ENCODE data around the gene DAPL1.

Gene DAPL1

DNA sequence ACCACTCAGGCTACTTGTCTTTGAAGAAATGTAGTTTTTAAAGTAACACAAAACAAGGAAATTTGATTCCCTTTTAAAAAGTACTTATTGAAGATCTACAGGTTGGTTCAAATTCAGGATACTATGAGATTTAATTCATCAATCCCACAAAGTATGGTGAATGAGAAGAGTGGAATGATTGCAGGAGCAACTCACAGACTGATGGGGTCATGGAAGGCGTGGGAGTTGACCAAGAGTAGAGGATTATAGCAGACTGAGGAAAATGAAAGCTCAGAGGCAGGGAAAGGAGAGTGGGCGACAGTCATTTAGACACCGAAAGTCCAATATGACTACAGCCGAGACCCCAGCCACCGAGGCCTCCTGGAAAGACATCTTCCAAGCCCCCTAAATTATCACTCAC lies 12.5 kb upstream of the DAPL1 start:
- Mint-ChIP-seq H3K4me1 (peaks cover 5% of the 10 kb centered on the region), H3K27ac (ENCODE audit: low read depth) (no peak overlapping the region), H3K36me3 (ENCODE audit: insufficient read depth) (no peaks in the 10 kb centered on the region), H3K4me3 (no peak overlapping the region), H3K9me3 (no peaks in the 10 kb centered on the region), H3K27me3 (peaks cover 3% of the 10 kb centered on the region)
- ATAC-seq (replicated peaks; ENCODE audit: extremely low read depth, poor library complexity, severe bottlenecking) (no peak), DNase-seq (ENCODE audit: low spot score in 2 of 2) (no peak)

DNA sequence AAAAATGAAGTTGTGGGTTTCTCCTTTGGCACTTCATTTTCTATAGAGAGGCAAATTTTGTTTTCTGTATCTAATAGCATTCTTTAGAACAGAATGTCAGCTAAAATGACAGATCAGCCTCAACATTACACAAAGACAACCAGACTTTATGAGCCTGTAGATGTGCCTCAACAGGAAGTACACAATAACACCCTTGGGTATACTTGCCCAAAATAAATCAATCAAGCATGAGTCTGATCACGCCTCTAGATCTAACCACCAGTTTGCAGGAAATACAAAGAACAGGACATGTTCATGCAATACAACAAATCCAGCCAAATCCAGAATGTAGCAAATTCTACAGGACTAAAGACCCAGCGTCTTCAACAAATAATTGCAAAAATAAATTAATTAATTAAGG lies 11.2 kb upstream of the DAPL1 start:
- Mint-ChIP-seq H3K27me3 (peaks cover 16% of the 10 kb centered on the region), H3K9me3 (no peaks in the 10 kb centered on the region), H3K36me3 (ENCODE audit: insufficient read depth) (no peaks in the 10 kb centered on the region), H3K4me1 (peaks cover 5% of the 10 kb centered on the region), H3K27ac (ENCODE audit: low read depth) (no peak overlapping the region), H3K4me3 (no peak overlapping the region)
- DNase-seq (ENCODE audit: low spot score in 2 of 2) (no peak), ATAC-seq (replicated peaks; ENCODE audit: extremely low read depth, poor library complexity, severe bottlenecking) (no peak)

DNA sequence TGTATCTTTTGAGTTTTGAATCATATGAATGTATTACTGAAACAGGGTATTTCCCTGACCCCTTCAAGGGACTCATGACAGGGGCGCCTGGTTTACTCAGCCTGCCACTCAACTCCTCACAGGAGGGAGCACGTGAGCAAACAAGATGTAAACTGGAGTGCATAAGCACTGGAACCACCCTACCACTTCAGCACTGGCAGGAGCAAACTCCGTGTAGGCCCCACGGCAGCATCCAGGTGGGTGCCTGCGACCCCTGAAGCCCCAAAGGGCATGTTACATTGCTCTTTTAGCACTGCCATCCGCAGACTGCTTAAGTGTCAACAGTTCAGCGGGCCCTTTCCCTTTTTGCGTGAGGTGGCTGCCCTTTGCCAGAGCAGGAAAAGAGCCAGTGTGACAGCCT lies 8.2 kb upstream of the DAPL1 start:
- Mint-ChIP-seq H3K27me3 (peaks cover 29% of the 10 kb centered on the region), H3K4me1 (peaks cover 5% of the 10 kb centered on the region), H3K4me3 (no peak overlapping the region), H3K27ac (ENCODE audit: low read depth) (no peak overlapping the region), H3K36me3 (ENCODE audit: insufficient read depth) (no peaks in the 10 kb centered on the region), H3K9me3 (no peaks in the 10 kb centered on the region)
- DNase-seq (ENCODE audit: low spot score in 2 of 2) (no peak), ATAC-seq (replicated peaks; ENCODE audit: extremely low read depth, poor library complexity, severe bottlenecking) (no peak)

DNA sequence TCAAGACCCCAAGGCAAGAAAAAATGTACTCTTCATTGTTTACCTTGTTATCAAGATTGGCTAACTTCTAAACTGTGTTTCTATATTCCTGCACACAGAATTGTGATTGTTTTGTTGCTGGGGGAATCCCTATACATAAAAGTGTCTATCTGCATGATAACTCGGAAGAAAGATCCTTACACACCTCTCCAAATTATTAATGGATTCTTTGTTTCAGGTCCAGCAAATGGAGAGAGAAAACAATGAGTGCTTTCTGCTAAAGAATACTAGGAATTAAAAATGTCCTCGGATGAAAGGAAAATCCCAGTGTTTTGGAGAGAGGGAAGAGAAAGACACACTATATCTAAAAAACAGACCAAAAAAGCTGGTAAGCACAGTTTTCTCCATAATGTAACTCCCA lies 6.2 kb upstream of the DAPL1 start:
- Mint-ChIP-seq H3K4me1 (peaks cover 3% of the 10 kb centered on the region), H3K27ac (ENCODE audit: low read depth) (no peak overlapping the region), H3K9me3 (no peaks in the 10 kb centered on the region), H3K27me3 (peaks cover 37% of the 10 kb centered on the region), H3K36me3 (ENCODE audit: insufficient read depth) (no peaks in the 10 kb centered on the region), H3K4me3 (no peak overlapping the region)
- DNase-seq (ENCODE audit: low spot score in 2 of 2) = no peak
- no peak for ATAC-seq (replicated peaks; ENCODE audit: extremely low read depth, poor library complexity, severe bottlenecking)

DNA sequence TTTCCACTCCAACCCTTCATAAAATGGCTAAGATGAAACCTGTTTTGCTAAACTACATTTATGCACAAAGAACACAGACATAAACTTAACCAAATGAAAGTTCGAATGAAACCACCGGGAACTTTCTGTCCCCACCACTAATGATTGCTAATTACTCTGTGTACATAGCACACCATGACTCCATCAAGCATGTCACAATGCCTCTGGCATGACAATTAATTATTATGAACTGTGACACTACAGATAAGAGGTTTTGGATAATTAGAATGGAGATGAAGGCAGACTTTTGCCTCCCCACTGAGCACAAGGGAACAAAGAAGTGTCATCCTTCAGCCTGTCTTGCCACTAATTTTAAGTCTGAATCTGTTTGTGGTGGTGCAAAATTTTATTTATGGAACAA lies 1.5 kb downstream of the DAPL1 start:
- H3K27me3 Mint-ChIP-seq = peaks cover 55% of the 10 kb centered on the region
- no peak overlapping the region for H3K4me3 Mint-ChIP-seq
- DNase-seq (ENCODE audit: low spot score in 2 of 2) = no peak
- no peaks in the 10 kb centered on the region for H3K36me3 Mint-ChIP-seq (ENCODE audit: insufficient read depth)
- no peaks in the 10 kb centered on the region for H3K9me3 Mint-ChIP-seq
- no peak for ATAC-seq (replicated peaks; ENCODE audit: extremely low read depth, poor library complexity, severe bottlenecking)
- no peaks in the 10 kb centered on the region for H3K4me1 Mint-ChIP-seq
- H3K27ac Mint-ChIP-seq (ENCODE audit: low read depth) = no peak overlapping the region

DNA sequence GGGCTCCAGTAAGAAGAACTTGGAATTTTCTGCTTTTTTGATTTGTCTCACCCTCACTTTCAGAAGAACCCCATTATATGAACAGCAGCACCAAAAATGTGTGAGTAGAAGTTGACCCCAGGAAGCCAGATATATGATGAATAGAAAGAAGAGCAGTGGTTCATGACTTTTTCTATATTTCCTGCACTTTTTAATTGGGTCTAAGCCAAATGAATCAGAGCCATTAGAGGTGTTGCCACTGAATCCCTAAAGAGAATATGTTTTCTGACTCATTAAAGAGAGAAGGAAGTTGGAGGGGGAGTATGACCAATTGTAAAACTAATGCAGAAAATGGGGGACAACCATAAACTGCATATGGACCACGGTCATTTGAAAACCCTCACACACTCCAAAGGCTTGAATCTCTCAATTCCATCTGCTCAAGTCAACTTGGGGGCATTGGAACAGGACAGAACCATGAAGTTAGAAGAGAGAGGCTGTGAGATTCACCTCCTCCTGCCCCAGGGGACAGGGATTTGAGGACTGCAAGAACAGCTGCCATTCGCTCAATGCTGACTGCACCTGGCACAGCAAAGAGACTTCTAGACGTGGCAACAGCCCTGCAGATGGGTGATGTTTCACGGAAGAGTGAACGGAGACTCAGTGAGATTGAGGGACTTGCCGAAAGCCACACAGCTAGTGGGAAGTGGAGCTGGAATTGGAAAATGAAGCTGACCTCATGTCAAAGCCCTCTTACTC lies 3.0 kb downstream of the DAPL1 start:
- DNase-seq (ENCODE audit: low spot score in 2 of 2) (no peak), ATAC-seq (replicated peaks; ENCODE audit: extremely low read depth, poor library complexity, severe bottlenecking) (no peak)
- H3K4me3 Mint-ChIP-seq = no peak overlapping the region
- H3K9me3 Mint-ChIP-seq = no peaks in the 10 kb centered on the region
- H3K27ac Mint-ChIP-seq (ENCODE audit: low read depth) = no peak overlapping the region
- H3K27me3 Mint-ChIP-seq = peaks cover 50% of the 10 kb centered on the region
- no peaks in the 10 kb centered on the region for H3K4me1 Mint-ChIP-seq
- H3K36me3 Mint-ChIP-seq (ENCODE audit: insufficient read depth) = no peaks in the 10 kb centered on the region

DNA sequence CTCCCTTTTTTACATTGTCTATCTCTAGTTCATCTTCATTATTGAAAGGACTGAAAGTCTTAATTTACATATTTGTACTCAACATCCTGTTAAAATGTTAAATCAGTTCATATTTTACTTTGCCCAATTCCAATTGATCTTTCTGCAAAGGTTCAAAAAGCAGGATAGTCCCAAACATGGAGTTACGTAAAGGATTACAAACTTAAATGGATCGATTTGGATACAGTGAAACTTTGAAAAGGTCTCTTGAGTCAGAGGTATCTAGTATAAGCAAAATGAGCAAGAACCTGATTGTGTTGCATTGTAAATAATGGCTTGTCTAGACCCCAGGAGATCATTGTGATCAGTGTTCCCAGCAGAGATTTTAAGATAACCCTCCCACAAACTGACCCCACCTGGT lies 4.1 kb downstream of the DAPL1 start:
- H3K27ac Mint-ChIP-seq (ENCODE audit: low read depth) = no peak overlapping the region
- H3K36me3 Mint-ChIP-seq (ENCODE audit: insufficient read depth) = no peaks in the 10 kb centered on the region
- no peaks in the 10 kb centered on the region for H3K4me1 Mint-ChIP-seq
- DNase-seq (ENCODE audit: low spot score in 2 of 2) (no peak), ATAC-seq (replicated peaks; ENCODE audit: extremely low read depth, poor library complexity, severe bottlenecking) (no peak)
- no peak overlapping the region for H3K4me3 Mint-ChIP-seq
- H3K27me3 Mint-ChIP-seq = peaks cover 43% of the 10 kb centered on the region
- H3K9me3 Mint-ChIP-seq = no peaks in the 10 kb centered on the region

DNA sequence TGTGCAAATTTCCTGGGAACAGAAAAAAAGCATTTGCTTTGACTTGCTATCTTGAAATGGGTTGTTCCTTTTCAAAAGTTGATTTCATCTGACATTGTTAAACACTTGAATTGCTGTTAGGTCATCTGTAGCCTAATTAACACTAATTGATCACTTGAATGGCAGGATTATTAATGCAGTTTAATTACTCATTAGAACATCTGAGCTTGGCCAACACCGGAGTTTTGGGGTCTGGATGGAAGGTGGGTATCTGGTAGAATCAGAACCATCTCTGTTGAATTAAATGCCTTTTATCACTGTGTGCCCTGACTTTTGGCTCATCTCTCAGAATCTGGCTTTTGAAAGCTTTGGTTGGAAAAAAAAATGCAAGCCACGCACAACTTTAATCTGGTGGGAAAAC lies 8.4 kb downstream of the DAPL1 start:
- Mint-ChIP-seq H3K27ac (ENCODE audit: low read depth) (no peak overlapping the region), H3K4me1 (no peaks in the 10 kb centered on the region), H3K9me3 (no peaks in the 10 kb centered on the region), H3K27me3 (peaks cover 31% of the 10 kb centered on the region), H3K4me3 (no peak overlapping the region), H3K36me3 (ENCODE audit: insufficient read depth) (no peaks in the 10 kb centered on the region)
- DNase-seq (ENCODE audit: low spot score in 2 of 2) (no peak), ATAC-seq (replicated peaks; ENCODE audit: extremely low read depth, poor library complexity, severe bottlenecking) (no peak)

DNA sequence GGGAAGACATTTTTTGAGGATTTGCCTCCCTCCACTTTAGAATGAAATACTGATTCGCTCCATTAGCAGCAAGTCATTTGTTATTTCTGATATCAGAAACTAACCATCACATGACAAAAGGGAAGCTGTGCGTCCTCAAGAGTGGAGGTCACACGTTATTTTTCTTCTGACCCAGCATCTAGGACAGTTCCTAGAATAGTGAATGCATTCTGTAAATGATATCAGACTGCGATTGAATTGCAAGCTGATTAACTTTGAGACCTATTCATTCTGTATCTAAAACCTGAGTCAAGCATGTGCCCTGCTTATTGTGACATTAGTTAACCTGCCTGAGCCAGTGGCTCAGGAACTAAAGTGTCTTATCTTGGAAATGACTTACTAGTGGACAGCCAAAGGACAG lies 10.1 kb downstream of the DAPL1 start:
- peaks cover 22% of the 10 kb centered on the region for H3K27me3 Mint-ChIP-seq
- H3K27ac Mint-ChIP-seq (ENCODE audit: low read depth) = no peak overlapping the region

DNA sequence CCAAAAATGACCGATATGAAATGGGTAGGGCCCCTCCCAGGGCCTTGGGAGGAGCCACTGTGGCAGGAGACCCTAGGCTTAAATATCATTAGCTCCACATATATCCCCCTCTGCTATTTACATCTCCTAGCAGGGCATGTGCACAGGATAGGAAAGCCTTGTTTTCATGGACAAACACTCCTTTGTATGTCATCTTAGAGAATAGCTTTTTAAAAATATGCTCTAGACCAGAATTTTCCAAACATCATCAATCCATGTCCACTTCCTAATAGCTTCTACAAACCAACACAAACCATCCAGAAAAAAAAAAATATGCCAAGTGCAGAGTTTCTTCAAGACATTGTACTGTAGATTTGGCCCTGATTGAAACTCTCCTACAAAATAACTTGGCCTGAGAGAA lies 10.8 kb downstream of the DAPL1 start:
- Mint-ChIP-seq H3K9me3 (no peaks in the 10 kb centered on the region), H3K36me3 (ENCODE audit: insufficient read depth) (no peaks in the 10 kb centered on the region)

More for the DNA sequence above, 10.1 kb downstream of the DAPL1 start:
- H3K4me1 Mint-ChIP-seq = no peaks in the 10 kb centered on the region
- no peak for ATAC-seq (replicated peaks; ENCODE audit: extremely low read depth, poor library complexity, severe bottlenecking)
- H3K36me3 Mint-ChIP-seq (ENCODE audit: insufficient read depth) = no peaks in the 10 kb centered on the region
- no peak for DNase-seq (ENCODE audit: low spot score in 2 of 2)
- H3K4me3 Mint-ChIP-seq = no peak overlapping the region
- H3K9me3 Mint-ChIP-seq = no peaks in the 10 kb centered on the region

DNA sequence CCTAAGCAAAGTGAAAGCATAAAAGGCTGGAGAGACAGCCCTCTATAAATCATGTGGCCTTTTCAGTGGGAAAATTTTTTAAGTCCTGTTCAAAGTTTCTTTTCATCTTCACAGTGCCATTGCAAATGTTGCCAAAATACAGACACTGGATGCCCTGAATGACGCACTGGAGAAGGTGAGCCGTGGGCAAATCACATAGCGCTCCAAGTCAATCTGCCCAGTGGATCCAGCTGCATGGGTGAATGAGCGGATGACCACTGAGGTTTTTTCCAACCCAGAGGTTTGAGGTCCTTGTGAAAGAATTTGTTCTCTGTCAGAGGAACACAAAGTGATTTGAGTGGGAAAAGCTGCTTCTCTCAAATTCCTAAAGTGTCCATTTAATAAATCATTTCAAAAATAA lies 11.8 kb downstream of the DAPL1 start:
- Mint-ChIP-seq H3K4me3 (no peak overlapping the region), H3K27ac (ENCODE audit: low read depth) (no peak overlapping the region), H3K4me1 (no peaks in the 10 kb centered on the region), H3K9me3 (no peaks in the 10 kb centered on the region), H3K27me3 (peaks cover 36% of the 10 kb centered on the region), H3K36me3 (ENCODE audit: insufficient read depth) (no peaks in the 10 kb centered on the region)
- ATAC-seq (replicated peaks; ENCODE audit: extremely low read depth, poor library complexity, severe bottlenecking) (no peak), DNase-seq (ENCODE audit: low spot score in 2 of 2) (no peak)

More for the DNA sequence above, 10.8 kb downstream of the DAPL1 start:
- H3K27ac Mint-ChIP-seq (ENCODE audit: low read depth) = no peak overlapping the region
- peaks cover 28% of the 10 kb centered on the region for H3K27me3 Mint-ChIP-seq
- DNase-seq (ENCODE audit: low spot score in 2 of 2) (no peak), ATAC-seq (replicated peaks; ENCODE audit: extremely low read depth, poor library complexity, severe bottlenecking) (no peak)
- no peak overlapping the region for H3K4me3 Mint-ChIP-seq
- no peaks in the 10 kb centered on the region for H3K4me1 Mint-ChIP-seq

DNA sequence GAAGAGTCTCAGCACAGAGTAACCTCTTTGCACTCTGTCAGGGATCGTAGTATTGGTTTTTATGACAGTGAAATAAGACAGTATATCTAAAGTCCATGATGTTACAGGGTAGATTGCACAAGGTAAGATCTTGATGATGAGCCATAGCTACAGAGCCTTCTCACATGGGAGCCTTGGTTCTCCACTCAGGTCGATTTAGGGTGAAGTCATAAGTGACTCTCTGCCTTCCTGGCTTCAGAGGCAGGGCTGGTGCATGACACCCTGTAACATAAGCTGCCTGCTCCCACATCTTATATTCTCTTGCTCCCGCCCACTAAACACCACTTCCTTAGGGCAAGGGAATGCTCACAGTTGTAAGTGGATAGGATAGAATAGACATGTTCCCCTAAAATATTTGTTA lies 13.3 kb downstream of the DAPL1 start:
- ATAC-seq (replicated peaks; ENCODE audit: extremely low read depth, poor library complexity, severe bottlenecking) (no peak), DNase-seq (ENCODE audit: low spot score in 2 of 2) (no peak)
- Mint-ChIP-seq H3K27me3 (peaks cover 51% of the 10 kb centered on the region), H3K4me3 (no peak overlapping the region), H3K9me3 (no peaks in the 10 kb centered on the region), H3K27ac (ENCODE audit: low read depth) (no peak overlapping the region), H3K4me1 (no peaks in the 10 kb centered on the region), H3K36me3 (ENCODE audit: insufficient read depth) (no peaks in the 10 kb centered on the region)

DNA sequence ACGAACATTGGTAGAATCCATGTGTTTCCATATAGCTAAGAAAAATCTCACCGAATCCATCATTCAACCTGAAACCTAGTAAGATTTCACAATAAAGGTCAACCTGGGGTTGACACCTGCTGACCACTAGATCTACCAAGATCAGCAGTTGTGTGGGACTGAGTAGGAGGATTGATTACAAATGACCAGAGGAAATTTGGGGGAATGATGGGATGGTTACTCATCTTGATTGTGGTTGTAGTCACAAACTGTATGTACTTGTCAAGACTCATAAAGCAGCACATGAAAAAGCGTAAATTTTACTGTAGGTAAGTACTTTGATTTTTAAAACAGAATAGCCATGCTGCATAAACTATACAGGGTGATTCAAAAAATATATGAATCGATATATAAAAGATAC lies 14.7 kb downstream of the DAPL1 start:
- Mint-ChIP-seq H3K4me3 (no peak overlapping the region), H3K9me3 (no peaks in the 10 kb centered on the region), H3K4me1 (no peaks in the 10 kb centered on the region), H3K36me3 (ENCODE audit: insufficient read depth) (no peaks in the 10 kb centered on the region), H3K27ac (ENCODE audit: low read depth) (no peak overlapping the region), H3K27me3 (peaks cover 61% of the 10 kb centered on the region)
- ATAC-seq (replicated peaks; ENCODE audit: extremely low read depth, poor library complexity, severe bottlenecking) (no peak), DNase-seq (ENCODE audit: low spot score in 2 of 2) (no peak)

Data from central memory CD8-positive, alpha-beta T cell (primary cell).